Hepatocyte (in vitro differentiated cells): ENCODE results near the gene TAP2.

Experiments used
- CTCF ChIP-seq: fragments of 200-600 bp; sonication (generic); IDR thresholded peaks from 2 replicates; pipeline ENCODE4 v1.5.1; 2016; ENCODE audit warnings: antibody characterized with exemption, mild to moderate bottlenecking; ENCODE audit not compliant: poor library complexity
- EZH2 ChIP-seq: fragments of 200-600 bp; sonication (generic); IDR thresholded peaks from 2 replicates; pipeline ENCODE4 v1.6.1; 2016; ENCODE audit warnings: antibody characterized with exemption, mild to moderate bottlenecking, borderline replicate concordance

DNA sequence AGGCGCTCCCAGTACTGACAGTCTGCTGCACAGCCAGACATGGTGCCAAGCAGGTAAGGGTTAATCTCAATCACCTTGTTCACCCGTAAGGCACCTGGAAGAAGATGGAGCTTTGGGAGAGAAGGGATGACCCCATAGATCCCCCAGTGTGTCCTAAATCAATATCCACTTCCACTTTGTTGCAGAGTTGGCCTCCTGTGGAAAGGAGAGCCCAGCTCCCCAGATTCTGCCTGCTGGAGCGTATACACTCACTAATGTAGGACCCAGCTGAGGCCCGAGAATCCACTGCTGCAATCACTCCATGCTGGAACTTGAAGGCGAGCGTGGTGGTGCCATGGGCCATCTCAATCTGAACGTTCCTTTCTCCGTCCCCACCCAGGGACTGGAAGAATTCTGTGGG is 4.2 kb upstream of the TAP2 start:
- no peak for TF ChIP-seq CTCF
- TF ChIP-seq EZH2, result no peak
